Right hindlimb (tissue), 1 donor: ENCODE data around the gene PLCXD1.
"Not testable (repeated sequence)": the region's sequence is repeated elsewhere in the genome, so short reads cannot be mapped to it uniquely, and the experiment has no call there.

Experiments
- DNase-seq: peaks from one replicate; pipeline ENCODE4 v3.0.0-alpha.2; 2018

Gene PLCXD1

GRCh38 chrX:292900-293897, 12.0 kb downstream of the PLCXD1 start:
- no peak for DNase-seq

GRCh38 chrX:295136-295535, 14.0 kb downstream of the PLCXD1 start:
- no peak for DNase-seq

GRCh38 chrX:298993-299392, 17.8 kb downstream of the PLCXD1 start:
- DNase-seq: no peak

- no peak for DNase-seq
Observed at GRCh38 chrX:300334-300733, 19.2 kb downstream of the PLCXD1 start.

GRCh38 chrX:302975-303374, 21.8 kb downstream of the PLCXD1 start:
- no peak for DNase-seq

- not testable (repeated sequence) for DNase-seq
Observed at GRCh38 chrX:305781-306613, 24.8 kb downstream of the PLCXD1 start.

- DNase-seq: not testable (repeated sequence)
Observed at GRCh38 chrX:306614-307251, 25.6 kb downstream of the PLCXD1 start.

- DNase-seq: no peak
Observed at GRCh38 chrX:307261-308111, 26.3 kb downstream of the PLCXD1 start.

- DNase-seq: no peak
Observed at GRCh38 chrX:308821-309520, 27.8 kb downstream of the PLCXD1 start.

GRCh38 chrX:310621-311155, 29.5 kb downstream of the PLCXD1 start:
- DNase-seq: no peak

- no peak for DNase-seq
Observed at GRCh38 chrX:311156-312129, 30.3 kb downstream of the PLCXD1 start.

GRCh38 chrX:312621-313331, 31.6 kb downstream of the PLCXD1 start:
- DNase-seq: no peak

GRCh38 chrX:313546-313945, 32.4 kb downstream of the PLCXD1 start:
- no peak for DNase-seq

- no peak for DNase-seq
Observed at GRCh38 chrX:314049-314448, 32.9 kb downstream of the PLCXD1 start.

GRCh38 chrX:314781-315595, 33.8 kb downstream of the PLCXD1 start:
- DNase-seq: peak; percentile 30

- DNase-seq: no peak
Observed at GRCh38 chrX:316351-317325, 35.5 kb downstream of the PLCXD1 start.

- DNase-seq: no peak
Observed at GRCh38 chrX:317424-318067, 36.4 kb downstream of the PLCXD1 start.
